KOPT-K1 (cell line): ENCODE measurements around the gene TRNP1.
"Not testable (repeated sequence)": the region's sequence is repeated elsewhere in the genome, so short reads cannot be mapped to it uniquely, and the experiment has no call there.

Experiments
- H3K27ac ChIP-seq: fragments of 200-600 bp; sonication (generic); 2 replicates; pipeline ENCODE4 v1.5.1; 2016; ENCODE audit warnings: antibody characterized with exemption, mild to moderate bottlenecking, low read depth, low read length; ENCODE audit not compliant: poor library complexity, severe bottlenecking
- H3K36me3 ChIP-seq: fragments of 200-600 bp; sonication (generic); 2 replicates; pipeline ENCODE4 v1.5.1; 2017; ENCODE audit warnings: antibody characterized with exemption, mild to moderate bottlenecking, low read length, moderate library complexity; ENCODE audit not compliant: insufficient read depth
- H3K9me3 ChIP-seq: fragments of 200-600 bp; sonication (generic); 2 replicates; pipeline ENCODE4 v1.5.1; 2017; ENCODE audit warnings: antibody characterized with exemption, low read length, mild to moderate bottlenecking; ENCODE audit not compliant: insufficient read depth, poor library complexity, severe bottlenecking

Gene TRNP1

DNA sequence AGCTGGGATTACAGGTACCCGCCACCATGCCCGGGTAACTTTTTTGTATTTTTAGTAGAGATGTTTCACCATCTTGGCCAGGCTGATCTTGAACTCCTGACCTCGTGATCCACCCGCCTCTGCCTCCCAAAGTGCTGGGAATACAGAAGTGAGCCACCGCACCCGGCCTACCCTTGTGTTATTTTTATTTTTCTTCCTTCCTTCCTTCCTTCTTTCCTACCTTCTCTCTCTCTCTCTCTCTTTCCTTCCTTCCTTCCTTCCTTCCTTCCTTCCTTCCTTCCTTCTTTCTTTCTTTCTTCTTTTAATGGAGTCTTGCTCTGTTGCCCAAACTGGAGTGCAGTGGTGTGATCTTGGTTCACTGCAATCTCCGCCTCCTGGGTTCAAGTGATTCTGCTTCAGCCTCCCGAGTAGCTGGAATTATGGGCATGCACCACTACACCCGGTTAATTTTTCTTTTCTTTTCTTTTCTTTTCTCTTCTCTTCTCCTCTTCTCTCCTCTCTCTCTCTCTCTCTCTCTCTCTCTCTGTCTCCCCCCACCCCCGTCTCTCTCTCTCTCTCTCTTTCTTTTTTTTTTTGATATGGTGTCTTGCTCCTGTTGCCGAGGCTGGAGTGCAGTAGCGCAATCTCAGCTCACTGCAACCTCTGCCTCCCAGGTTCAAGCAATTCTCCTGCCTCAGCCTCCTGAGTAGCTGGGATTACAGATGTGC is 3.9 kb upstream of the TRNP1 start:
- H3K36me3 ChIP-seq, H3K9me3 ChIP-seq, H3K27ac ChIP-seq: not testable (repeated sequence)

DNA sequence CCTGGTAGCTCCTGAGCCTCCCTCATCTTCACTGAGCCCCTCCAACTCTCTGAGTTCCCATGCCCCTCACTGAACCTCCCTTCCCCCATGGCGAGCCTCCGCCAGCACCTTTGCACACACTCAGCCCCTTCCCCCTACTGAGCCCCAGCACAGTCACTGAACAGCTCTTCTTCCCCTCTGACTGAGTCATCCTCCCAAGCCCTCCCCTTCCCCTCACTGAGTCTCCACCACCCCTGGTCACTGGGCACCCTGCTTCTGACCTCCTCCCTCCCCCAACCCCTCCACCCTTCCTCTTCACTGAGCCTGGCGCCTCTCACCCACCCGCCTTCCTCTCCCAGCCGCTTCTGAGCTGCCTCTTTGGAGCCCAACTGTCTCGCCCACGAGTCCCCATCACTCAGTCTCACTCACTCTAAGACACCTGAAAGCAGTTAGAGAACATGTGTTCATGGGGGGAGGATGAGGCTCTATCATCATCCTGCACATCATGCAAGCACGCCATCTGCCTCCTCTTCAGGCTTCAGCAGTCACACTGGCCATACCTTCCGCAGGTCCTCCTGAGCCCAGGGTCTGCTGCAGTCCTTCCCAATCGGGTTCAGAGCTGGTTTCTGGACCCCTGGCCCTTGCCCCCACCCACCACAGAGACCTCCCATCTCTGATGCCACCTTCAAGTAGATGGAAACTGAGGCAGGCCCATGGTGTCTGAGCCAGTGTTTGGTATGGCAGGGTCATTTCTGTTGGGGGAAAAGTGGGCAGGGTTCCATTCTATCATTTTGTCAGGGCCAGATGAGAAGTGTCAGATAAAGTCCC is 2.0 kb upstream of the TRNP1 start:
- Histone ChIP-seq H3K27ac (no peak overlapping the region), H3K9me3 (no peaks in the 10 kb centered on the region), H3K36me3 (no peaks in the 10 kb centered on the region)

DNA sequence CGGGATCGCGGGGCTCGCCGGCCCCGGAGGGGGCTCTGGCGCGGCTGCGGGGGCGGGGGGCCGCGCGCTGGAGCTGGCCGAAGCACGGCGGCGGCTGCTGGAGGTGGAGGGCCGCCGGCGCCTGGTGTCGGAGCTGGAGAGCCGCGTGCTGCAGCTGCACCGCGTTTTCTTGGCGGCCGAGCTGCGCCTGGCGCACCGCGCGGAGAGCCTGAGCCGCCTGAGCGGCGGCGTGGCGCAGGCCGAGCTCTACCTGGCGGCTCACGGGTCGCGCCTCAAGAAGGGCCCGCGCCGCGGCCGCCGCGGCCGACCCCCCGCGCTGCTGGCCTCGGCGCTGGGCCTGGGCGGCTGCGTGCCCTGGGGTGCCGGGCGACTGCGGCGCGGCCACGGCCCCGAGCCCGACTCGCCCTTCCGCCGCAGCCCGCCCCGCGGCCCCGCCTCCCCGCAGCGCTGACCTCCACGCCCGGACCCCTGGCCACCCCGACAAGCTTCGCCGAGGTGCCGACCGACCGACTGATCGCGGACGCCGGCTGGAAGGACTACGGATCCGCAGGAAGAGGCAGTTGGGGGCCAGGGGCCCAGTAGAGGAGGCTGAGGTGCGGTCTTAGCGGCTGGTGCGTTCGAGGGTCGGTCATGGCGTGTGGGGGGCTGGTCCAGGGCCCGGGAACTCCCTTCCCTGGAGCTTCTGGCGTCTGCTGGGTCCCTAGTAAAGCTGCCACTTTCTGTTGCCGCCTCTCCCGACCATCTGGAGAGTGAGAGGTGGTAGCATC is 711 bp downstream of the TRNP1 start:
- Histone ChIP-seq H3K9me3 (no peaks in the 10 kb centered on the region), H3K36me3 (no peaks in the 10 kb centered on the region), H3K27ac (no peak overlapping the region)

DNA sequence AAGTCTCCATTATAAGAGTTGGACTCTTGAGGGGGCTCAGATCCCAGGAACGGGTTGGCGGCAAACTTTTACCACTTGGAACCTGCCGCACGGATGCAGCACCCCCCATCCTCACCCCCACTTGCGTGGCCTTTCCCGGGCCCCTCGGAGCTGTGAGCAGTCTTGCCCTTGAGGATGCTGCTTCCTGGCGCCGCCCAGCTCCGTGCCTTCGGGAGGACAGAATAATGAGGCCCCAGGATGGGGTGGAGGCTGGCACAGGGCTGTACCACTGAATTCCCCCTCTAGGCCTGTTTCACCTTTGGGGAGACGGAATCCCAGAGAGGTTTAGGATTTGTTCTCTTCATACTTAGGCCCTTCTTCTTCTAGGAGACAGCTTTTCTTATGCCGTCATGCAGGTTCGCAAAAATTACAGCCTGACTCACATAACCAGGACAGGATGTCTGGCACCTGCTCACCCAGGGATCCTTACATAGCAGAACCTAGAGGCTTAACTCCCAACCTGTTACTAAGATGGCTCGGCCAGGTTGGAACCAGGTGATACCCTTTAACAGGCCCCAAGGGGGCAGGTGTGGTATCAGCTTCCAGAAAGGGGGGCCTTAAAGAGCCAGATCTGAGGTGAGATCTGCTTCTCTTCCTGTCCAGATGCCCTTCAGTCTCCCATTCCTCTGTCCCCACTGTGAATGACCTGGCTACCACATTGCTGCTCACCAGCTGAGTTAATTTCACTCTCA is 1.5 kb downstream of the TRNP1 start:
- Histone ChIP-seq H3K9me3 (no peaks in the 10 kb centered on the region), H3K36me3 (no peaks in the 10 kb centered on the region), H3K27ac (no peak overlapping the region)

DNA sequence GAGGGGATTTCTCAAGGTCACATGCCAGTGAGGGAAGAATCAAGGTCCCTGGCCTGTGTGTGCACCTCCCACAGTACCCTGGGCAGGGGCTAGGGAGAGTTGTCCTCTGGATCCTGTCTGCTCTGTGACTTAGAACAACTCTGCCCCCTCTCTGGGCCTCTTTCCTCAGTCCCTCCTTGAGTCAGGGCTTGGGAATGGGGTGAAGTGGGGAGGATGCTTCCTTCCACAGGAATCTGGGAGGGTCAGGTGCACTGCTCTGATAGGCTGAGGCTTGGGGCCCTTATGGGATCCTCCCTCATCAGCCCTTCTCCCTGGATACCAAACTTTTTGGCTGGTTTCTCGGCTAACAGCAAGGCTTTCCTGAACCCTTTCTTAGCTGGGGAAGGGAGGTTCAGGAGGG is 2.5 kb downstream of the TRNP1 start:
- H3K27ac ChIP-seq, result no peak overlapping the region

DNA sequence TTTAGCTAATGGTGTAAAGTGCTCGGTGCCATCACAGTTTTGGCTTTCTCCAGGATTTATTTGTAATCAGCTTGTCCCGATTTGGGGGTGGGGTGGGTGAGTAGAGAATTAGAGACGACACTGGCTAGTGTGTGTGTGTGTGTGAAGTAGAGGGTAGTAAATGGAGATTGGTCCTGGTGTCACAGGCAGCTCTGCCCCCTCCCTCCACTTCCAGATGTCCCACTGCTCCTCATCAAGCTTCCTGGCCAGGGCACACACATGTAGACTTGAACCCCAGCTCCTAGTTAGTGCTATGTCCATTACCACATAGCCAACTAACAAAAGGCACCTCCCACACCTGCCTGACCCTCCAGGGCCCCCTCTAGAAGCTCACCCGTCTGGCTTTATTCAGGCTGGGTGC is 3.2 kb downstream of the TRNP1 start:
- H3K36me3 ChIP-seq, result no peaks in the 10 kb centered on the region
- no peaks in the 10 kb centered on the region for H3K9me3 ChIP-seq
- H3K27ac ChIP-seq, result no peak overlapping the region

More for the DNA sequence above, 2.5 kb downstream of the TRNP1 start:
- no peaks in the 10 kb centered on the region for H3K9me3 ChIP-seq
- H3K36me3 ChIP-seq, result no peaks in the 10 kb centered on the region

DNA sequence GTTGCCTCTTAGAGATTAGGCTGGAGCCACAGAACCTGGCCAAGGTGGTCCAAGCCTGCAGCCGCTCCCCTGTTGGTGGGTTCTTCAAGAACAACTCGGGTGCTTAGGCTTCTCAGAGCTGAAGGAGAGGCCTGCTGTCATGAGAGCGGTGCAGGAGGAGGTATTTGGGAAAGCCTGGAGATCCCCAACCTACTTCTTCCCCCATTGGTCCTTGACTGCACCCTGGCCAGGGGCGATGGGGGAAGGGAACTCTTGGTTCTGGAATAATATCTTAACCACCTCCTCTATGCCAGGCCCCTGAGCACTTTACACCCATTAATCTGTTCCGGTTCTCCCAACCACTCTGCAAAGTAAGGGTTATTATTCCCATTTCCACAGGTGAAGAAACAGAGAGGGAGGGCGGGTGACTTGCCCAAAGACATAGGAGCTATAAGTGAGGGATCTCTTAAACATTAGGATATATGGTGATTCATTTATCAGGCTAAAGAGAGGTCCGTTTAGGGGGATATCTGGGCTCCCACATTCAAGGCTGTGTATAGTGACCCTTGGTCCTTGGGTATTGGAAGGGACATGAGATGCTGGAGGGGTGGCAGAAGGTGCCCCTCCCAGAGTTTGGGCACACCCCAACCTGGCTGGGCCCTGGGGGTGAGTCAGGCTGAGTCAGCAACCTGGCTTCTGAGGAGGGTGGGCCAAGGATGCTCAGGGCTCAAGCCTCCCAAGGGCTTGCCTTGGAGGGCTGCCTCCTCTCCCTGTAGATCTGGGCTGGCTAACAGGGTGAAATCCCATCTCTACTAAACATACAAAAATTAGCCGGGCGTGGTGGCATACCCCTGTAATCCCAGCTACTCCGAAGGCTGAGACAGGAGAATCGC is 5.2 kb downstream of the TRNP1 start:
- H3K27ac ChIP-seq, result no peak overlapping the region
- H3K9me3 ChIP-seq, result no peaks in the 10 kb centered on the region
- H3K36me3 ChIP-seq, result no peaks in the 10 kb centered on the region

DNA sequence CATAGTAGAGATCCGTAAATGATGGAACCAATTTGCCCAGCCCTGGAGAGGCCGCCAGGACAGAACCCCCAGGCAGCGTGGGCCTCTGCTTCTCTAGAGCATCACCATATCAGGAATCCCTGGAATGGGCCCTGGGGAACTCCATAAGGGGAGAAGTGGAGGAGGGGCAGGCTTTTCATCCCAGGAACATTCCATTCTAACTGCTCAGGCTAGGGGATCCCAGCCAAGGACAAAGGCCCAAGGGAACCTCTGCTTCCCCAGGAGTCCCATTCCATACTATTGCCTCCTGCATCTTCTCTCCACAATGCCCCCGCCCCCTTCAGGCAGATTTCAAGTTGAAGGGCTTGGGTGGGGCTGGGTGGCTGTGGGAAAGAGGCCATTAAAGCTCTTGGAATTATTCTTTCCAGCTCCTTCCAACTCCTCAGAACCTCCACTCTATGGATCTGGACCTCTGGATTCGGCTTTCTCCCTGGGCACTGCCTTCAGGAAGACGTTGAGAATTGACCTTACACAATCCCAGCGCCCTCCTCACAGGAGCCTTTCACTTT is 6.0 kb downstream of the TRNP1 start:
- Histone ChIP-seq H3K36me3 (no peaks in the 10 kb centered on the region), H3K9me3 (no peaks in the 10 kb centered on the region), H3K27ac (no peak overlapping the region)

DNA sequence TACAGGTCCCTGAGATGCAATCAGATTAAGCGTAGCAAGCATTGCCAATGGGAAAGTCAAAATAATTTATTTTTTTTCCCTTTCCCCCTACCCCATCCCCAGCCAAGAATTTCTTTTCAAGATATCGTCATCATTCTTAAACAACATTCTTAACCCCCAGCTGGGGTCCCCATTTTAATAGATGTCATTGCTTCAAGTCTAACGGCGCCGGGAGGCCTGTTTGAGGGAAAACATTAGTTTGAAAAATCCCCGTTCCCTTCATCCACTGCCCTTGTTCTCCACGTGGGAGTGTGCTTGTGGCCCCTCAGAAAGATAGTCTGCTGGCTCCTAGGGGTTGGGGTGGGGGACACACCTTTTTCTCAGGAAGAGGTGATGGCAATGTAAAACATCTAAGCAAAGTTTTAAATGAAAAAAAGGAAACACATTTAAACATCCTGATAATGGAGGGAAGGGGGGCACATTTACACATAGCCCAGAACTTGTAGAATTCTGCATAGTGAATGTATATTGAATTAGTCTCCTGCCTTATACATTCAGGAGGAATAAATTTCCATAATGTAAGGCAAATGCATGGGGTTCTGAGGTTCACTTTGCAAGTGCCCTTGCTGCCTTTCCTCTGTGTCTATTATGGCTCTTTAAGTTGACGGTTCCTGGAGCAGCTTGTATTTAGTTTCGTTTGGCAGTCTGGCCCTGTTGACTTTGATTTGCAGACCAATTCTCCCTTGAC is 6.8 kb downstream of the TRNP1 start:
- Histone ChIP-seq H3K36me3 (no peaks in the 10 kb centered on the region), H3K27ac (no peak overlapping the region), H3K9me3 (no peaks in the 10 kb centered on the region)

DNA sequence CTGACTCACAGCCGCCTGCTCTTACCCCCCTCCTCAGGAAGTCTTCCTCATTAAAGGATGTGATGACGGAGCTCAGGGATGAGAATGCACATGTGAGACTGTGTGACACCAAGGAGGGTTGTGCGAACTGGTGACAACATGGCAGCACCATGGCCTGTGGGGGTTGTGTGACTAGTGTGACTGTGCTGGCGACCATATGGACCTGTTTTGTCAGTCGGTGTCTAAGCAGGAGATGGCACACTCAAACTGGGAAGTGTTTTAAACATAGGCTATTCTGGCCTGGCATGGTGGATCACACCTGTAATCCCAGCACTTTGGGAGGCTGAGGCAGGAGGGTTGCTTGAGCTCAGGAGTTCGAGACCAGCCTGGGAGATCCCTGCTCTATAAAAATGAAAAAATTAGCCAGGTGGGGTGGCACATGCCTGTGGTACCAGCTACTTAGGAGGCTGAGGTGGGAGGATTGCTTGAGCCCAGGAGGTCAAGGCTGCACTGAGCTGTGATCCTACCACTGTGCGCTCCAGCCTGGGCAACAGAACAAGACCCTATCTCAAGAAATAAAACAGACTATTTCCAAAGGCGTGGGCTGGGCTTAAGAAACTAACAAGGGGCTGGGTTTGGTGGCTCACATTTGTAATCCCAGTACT is 7.4 kb downstream of the TRNP1 start:
- Histone ChIP-seq H3K36me3 (no peaks in the 10 kb centered on the region), H3K27ac (no peak overlapping the region), H3K9me3 (no peaks in the 10 kb centered on the region)

DNA sequence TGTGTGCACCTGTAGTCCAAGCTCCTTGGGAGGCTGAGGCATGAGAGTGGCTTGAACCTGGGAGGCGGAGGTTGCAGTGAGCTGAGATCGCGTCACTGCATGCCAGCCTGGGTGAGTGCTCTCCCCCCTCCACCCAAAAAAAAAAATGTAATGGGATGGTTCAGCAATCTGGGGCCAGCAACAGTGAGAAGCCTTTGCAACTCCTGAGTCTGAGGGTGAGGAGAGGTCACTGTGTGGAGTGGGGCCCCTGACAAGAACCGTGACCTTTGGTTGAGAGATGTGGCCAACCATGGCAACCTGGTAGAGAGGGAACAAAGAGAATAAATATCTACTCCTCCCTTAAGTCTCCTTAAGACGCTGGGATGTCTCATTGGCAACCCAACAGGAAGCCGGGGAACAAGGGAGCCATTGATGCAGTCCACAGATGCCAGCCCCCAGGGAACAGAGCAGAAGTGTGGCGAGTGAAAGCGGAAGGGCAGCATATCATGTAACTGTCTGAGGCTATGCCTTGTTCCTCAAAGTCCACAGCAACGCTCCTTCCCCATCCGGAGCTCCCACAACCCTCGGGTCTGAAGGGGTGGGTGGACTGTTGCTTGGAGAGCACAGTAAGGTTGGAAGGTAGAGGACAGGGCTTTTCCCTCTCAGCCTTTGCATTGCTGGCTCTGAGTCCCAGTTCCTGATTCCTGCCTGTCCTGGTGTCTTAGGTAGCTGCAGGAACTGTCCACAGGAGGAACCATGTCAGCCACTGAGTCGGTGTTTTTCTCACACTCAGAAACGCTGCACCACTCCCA is 8.3 kb downstream of the TRNP1 start:
- H3K9me3 ChIP-seq, result no peaks in the 10 kb centered on the region
- no peak overlapping the region for H3K27ac ChIP-seq
- H3K36me3 ChIP-seq, result no peaks in the 10 kb centered on the region

DNA sequence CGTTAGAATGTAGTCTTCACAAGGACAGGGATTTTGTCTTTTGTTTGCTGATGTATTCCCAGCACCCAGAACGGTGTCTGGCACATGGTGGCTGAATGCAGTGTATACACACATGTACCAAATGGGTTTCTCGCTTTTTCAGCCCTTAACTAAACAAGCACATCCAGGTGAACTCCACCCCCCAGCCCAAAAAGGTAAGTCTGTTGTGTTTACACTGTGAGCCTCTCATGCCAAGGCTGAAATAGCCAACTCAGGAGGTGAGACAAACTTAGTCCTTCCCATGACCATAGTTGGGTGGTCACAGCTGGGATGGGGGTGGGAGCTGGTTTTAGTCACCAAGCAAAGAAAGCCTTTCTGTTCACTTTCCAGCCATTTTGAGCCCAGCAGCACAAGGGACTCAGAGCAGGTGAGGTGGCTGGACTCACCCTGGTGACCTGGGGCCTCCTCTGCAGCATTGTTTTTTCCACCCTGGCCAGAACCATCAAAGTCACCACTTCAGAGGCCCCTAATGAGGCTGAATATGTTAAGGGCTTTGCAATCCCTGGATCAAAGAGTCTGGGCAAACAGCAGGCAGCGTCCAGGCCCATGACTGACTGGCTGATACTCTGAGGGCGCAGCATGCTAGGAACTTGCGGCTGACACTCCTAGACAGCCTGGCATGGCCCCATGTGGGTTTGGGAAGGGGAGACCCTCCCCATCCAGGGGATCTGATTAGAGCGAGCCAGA is 10.4 kb downstream of the TRNP1 start:
- Histone ChIP-seq H3K27ac (no peak overlapping the region), H3K9me3 (no peaks in the 10 kb centered on the region), H3K36me3 (no peaks in the 10 kb centered on the region)
